Amniotic stem cell (primary cell): ENCODE measurements around the gene DPH7.
"Not testable (repeated sequence)": the region's sequence is repeated elsewhere in the genome, so short reads cannot be mapped to it uniquely, and the experiment has no call there.

Source experiments
- DNase-seq: peaks from one replicate; lab custom pipeline; 2025; lab: John Stamatoyannopoulos, UW

Gene DPH7

GRCh38 chr9:137580209-137580953, 1.7 kb upstream of the DPH7 start:
- DNase-seq: no peak

- DNase-seq: no peak
Observed at GRCh38 chr9:137579259-137579604, 507 bp upstream of the DPH7 start.

- no peak for DNase-seq
Observed at GRCh38 chr9:137575716-137576411, 2.9 kb downstream of the DPH7 start.

- DNase-seq: no peak
Observed at GRCh38 chr9:137575364-137575715, 3.4 kb downstream of the DPH7 start.

- no peak for DNase-seq
Observed at GRCh38 chr9:137574192-137574591, 4.5 kb downstream of the DPH7 start.

- DNase-seq: no peak
Observed at GRCh38 chr9:137570566-137570965, 8.2 kb downstream of the DPH7 start.

- DNase-seq: no peak
Observed at GRCh38 chr9:137569609-137570203, 9.0 kb downstream of the DPH7 start.

- not testable (repeated sequence) for DNase-seq
Observed at GRCh38 chr9:137568445-137568844, 10.3 kb downstream of the DPH7 start.

GRCh38 chr9:137564817-137565411, 13.8 kb downstream of the DPH7 start:
- no peak for DNase-seq

GRCh38 chr9:137564134-137564533, 14.6 kb downstream of the DPH7 start:
- no peak for DNase-seq

- no peak for DNase-seq
Observed at GRCh38 chr9:137558127-137558526, 20.6 kb downstream of the DPH7 start.

- DNase-seq: no peak
Observed at GRCh38 chr9:137556069-137556838, 22.5 kb downstream of the DPH7 start.

GRCh38 chr9:137555179-137555578, 23.5 kb downstream of the DPH7 start:
- DNase-seq: no peak

GRCh38 chr9:137554349-137554748, 24.4 kb downstream of the DPH7 start:
- no peak for DNase-seq

- not testable (repeated sequence) for DNase-seq
Observed at GRCh38 chr9:137553654-137554053, 25.1 kb downstream of the DPH7 start.

- no peak for DNase-seq
Observed at GRCh38 chr9:137552022-137552768, 26.5 kb downstream of the DPH7 start.

GRCh38 chr9:137551264-137552021, 27.3 kb downstream of the DPH7 start, which contains the start of gene MRPL41:
Gene MRPL41 (plus strand): TSS chr9:137551879. CDS start chr9:137552082, 203 bp downstream.
- DNase-seq: peak; percentile 57

GRCh38 chr9:137550958-137551263, 27.8 kb downstream of the DPH7 start:
- DNase-seq: not testable (repeated sequence)

GRCh38 chr9:137550231-137550621, 28.5 kb downstream of the DPH7 start, which contains the start of gene PNPLA7:
Gene PNPLA7 (minus strand): TSS chr9:137550402. CDS start chr9:137550197, 205 bp downstream.
- DNase-seq: no peak

GRCh38 chr9:137547687-137548543, 30.8 kb downstream of the DPH7 start:
- DNase-seq: no peak
